AG04450 (cell line): ENCODE data around the gene ING2. TPM values are rescaled to one million over a fixed set of nuclear protein-coding genes. Genes with fewer than 3 reads are reported as not detected.
A peak's percentile ranks its signal among the peaks of the same experiment; 100 is the strongest.

Experiments used
- CTCF ChIA-PET: fragments of 300-600, 350-600 bp; formaldehyde crosslinking; extraction: SDS; loops from one replicate; lab custom pipeline; 2022; ENCODE audit warnings: antibody characterized with exemption, inconsistent platforms; lab: Charles Lee
- POLR2A ChIA-PET: fragments of 350-600 bp; formaldehyde crosslinking; extraction: SDS; loops from one replicate; lab custom pipeline; 2021; ENCODE audit warnings: antibody characterized with exemption, inconsistent platforms; lab: Yijun Ruan, JAX
- DNase-seq: peaks from one replicate; pipeline ENCODE4 v3.0.0-alpha.2; 2011; ENCODE audit warnings: low read depth, low spot score
- H3K27ac ChIP-seq: one replicate; pipeline ENCODE4 v1.5.1; 2012; ENCODE audit warnings: low read depth, low read length, control low read depth
- H3K27me3 ChIP-seq: one replicate; pipeline ENCODE4 v1.6.0; 2012; ENCODE audit warnings: low read length; ENCODE audit not compliant: control insufficient read depth, insufficient read depth
- H3K4me3 ChIP-seq: 2 replicates; pipeline ENCODE4 v1.5.1; 2011; ENCODE audit warnings: mild to moderate bottlenecking, low read depth, low read length, control low read depth
- H3K9me3 ChIP-seq: 2 replicates; pipeline ENCODE4 v1.5.1; 2012; ENCODE audit warnings: low read length; ENCODE audit not compliant: control insufficient read depth, insufficient read depth
- polyA plus RNA-seq: library from polyadenylated mRNA; depleted of rRNA; stranded (reverse); fragments of >200 nt; gene quantifications from 2 replicates; pipeline ENCODE4 v1.2.3, GENCODE V29; 2011
- TF ChIP-seq, protein P1 (sequence below): IDR thresholded peaks from 2 replicates; pipeline ENCODE4 v1.5.1; 2011; ENCODE audit warnings: low read depth, low read length, control low read depth, inconsistent platforms

The ING2 gene
- polyA plus RNA-seq, 1 experiment, result 10.6 TPM

GRCh38 chr4:183517781-183518180, 12.9 kb downstream of the ING2 start:
- CTCF ChIA-PET, result interaction anchor here (0.6 kb wide), 1 partner anchor 10 kb away, joined by 4 read pairs; no protein-coding TSS in a partner anchor
- POLR2A ChIA-PET, result no interaction called here
- no peak for DNase-seq
- TF ChIP-seq, protein P1, sequence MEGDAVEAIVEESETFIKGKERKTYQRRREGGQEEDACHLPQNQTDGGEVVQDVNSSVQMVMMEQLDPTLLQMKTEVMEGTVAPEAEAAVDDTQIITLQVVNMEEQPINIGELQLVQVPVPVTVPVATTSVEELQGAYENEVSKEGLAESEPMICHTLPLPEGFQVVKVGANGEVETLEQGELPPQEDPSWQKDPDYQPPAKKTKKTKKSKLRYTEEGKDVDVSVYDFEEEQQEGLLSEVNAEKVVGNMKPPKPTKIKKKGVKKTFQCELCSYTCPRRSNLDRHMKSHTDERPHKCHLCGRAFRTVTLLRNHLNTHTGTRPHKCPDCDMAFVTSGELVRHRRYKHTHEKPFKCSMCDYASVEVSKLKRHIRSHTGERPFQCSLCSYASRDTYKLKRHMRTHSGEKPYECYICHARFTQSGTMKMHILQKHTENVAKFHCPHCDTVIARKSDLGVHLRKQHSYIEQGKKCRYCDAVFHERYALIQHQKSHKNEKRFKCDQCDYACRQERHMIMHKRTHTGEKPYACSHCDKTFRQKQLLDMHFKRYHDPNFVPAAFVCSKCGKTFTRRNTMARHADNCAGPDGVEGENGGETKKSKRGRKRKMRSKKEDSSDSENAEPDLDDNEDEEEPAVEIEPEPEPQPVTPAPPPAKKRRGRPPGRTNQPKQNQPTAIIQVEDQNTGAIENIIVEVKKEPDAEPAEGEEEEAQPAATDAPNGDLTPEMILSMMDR, result no peak
- H3K9me3 ChIP-seq, result no peaks in the 10 kb centered on the region
- H3K27ac ChIP-seq, result no peak overlapping the region
- H3K4me3 ChIP-seq, result no peak overlapping the region
- no peaks in the 10 kb centered on the region for H3K27me3 ChIP-seq

- ChIA-PET CTCF (no interaction called here), POLR2A (no interaction called here)
- Histone ChIP-seq H3K9me3 (no peaks in the 10 kb centered on the region), H3K27ac (no peak overlapping the region), H3K27me3 (peaks cover 14% of the 10 kb centered on the region), H3K4me3 (no peak overlapping the region)
- TF ChIP-seq, protein P1, result no peak
- DNase-seq, result no peak
Observed at GRCh38 chr4:183522821-183523220, 18.0 kb downstream of the ING2 start.

DNA sequence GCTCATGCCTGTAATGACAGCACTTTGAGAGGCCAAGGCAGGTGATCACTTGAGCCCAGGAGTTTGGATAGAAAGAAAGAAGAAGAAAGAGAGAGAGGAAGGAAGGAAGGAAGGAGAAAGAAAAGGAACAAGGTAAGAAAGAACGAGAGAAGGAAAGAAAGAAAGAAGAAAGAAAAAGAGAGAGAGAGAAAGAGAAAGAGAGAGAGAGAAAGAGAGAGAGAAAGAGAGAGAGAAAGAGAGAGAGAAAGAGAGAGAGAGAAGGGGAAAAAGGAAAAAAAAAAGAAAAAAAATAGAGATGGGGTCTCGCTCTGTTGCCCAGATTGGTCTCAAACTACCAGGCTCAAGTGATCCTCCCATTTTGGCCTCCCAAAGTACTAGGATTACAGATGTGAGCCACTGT, 22.5 kb downstream of the ING2 start:
- no peaks in the 10 kb centered on the region for H3K9me3 ChIP-seq
- H3K27me3 ChIP-seq, result peaks cover 24% of the 10 kb centered on the region
- ChIA-PET POLR2A (no interaction called here), CTCF (no interaction called here)
- H3K4me3 ChIP-seq, result no peak overlapping the region
- DNase-seq, result no peak
- no peak overlapping the region for H3K27ac ChIP-seq
- TF ChIP-seq, protein P1, result no peak

GRCh38 chr4:183532821-183533220, 28.0 kb downstream of the ING2 start:
- TF ChIP-seq, protein P1, result no peak
- no peak overlapping the region for H3K4me3 ChIP-seq
- H3K9me3 ChIP-seq, result no peaks in the 10 kb centered on the region; the same call in 1 of the 2 replicates
- H3K27me3 ChIP-seq, result peaks cover 25% of the 10 kb centered on the region
- peak overlapping the region; percentile 21 for H3K27ac ChIP-seq
- ChIA-PET CTCF (no interaction called here), POLR2A (no interaction called here)
- DNase-seq, result peak; percentile 45

- TF ChIP-seq, protein P1, result no peak
- H3K27ac ChIP-seq, result no peak overlapping the region
- POLR2A ChIA-PET, result no interaction called here
Observed at GRCh38 chr4:183533698-183534097, 28.8 kb downstream of the ING2 start.

More at GRCh38 chr4:183533698-183534097, 28.8 kb downstream of the ING2 start:
- Histone ChIP-seq H3K4me3 (no peak overlapping the region), H3K9me3 (no peaks in the 10 kb centered on the region; the same call in 1 of the 2 replicates), H3K27me3 (peaks cover 17% of the 10 kb centered on the region)
- no peak for DNase-seq
- CTCF ChIA-PET, result no interaction called here
